H1 (cell line): Measurements from ENCODE around the gene NEURL4.

Source experiments
- BACH1 ChIP-seq: IDR thresholded peaks from 2 replicates; pipeline ENCODE4 v1.6.1; 2012; ENCODE audit warnings: low read length, improper control_type of control experiment
- CHD7 ChIP-seq: fragments of 300-600 bp; sonication (generic); IDR thresholded peaks from 2 replicates; pipeline ENCODE4 v1.7.1; 2012; ENCODE audit warnings: low read length, moderate library complexity, mild to moderate bottlenecking, inconsistent platforms; ENCODE audit not compliant: insufficient replicate concordance
- EGR1 ChIP-seq: IDR thresholded peaks from 2 replicates; pipeline ENCODE4 v1.6.1; 2011; ENCODE audit warnings: low read depth, low read length, borderline replicate concordance
- EZH2 ChIP-seq: fragments of 200-600 bp; sonication (generic); IDR thresholded peaks from 2 replicates; pipeline ENCODE4 v1.7.1; 2012; ENCODE audit warnings: low read depth, mild to moderate bottlenecking, moderate library complexity, low read length, inconsistent platforms; ENCODE audit not compliant: severe bottlenecking
- GABPA ChIP-seq: IDR thresholded peaks from 2 replicates; pipeline ENCODE4 v1.6.1; 2011; ENCODE audit warnings: mild to moderate bottlenecking, low read length, moderate library complexity, borderline replicate concordance; ENCODE audit not compliant: insufficient read depth
- HDAC2 ChIP-seq, 2 experiments: fragments of 300-600 bp in 1 of 2; sonication (generic) in 1 of 2; IDR thresholded peaks; 2 replicates each; pipeline ENCODE4 v1.6.1; 2011 to 2012; ENCODE audit warnings: low read depth in 2 of 2, low read length in 2 of 2, mild to moderate bottlenecking in 2 of 2, moderate library complexity in 2 of 2, borderline replicate concordance in 1 of 2, inconsistent platforms in 1 of 2
- JUN ChIP-seq: IDR thresholded peaks from 2 replicates; pipeline ENCODE4 v1.6.1; 2011; ENCODE audit warnings: low read depth, mild to moderate bottlenecking, improper control_type of control experiment, low read length
- POLR2A ChIP-seq, 2 experiments: IDR thresholded peaks; 1 replicate in 1 of 2; 2 replicates in 1 of 2; pipeline ENCODE4 v1.6.1; 2011; ENCODE audit warnings: low read depth in 2 of 2, low read length in 2 of 2, mild to moderate bottlenecking in 2 of 2; ENCODE audit errors: control extremely low read depth in 1 of 2
- RAD21 ChIP-seq, 2 experiments: IDR thresholded peaks in 1 of 2; conservative IDR thresholded peaks in 1 of 2; 2 replicates each; pipeline ENCODE4 v1.6.1; 2011; ENCODE audit warnings: low read depth in 2 of 2, low read length in 2 of 2, improper control_type of control experiment in 1 of 2, inconsistent platforms in 1 of 2, mild to moderate bottlenecking in 1 of 2, moderate library complexity in 1 of 2
- RFX5 ChIP-seq: IDR thresholded peaks from 2 replicates; pipeline ENCODE4 v1.6.1; 2011; ENCODE audit warnings: low read depth, low read length, improper control_type of control experiment, borderline replicate concordance
- TAF1 ChIP-seq: IDR thresholded peaks from 2 replicates; pipeline ENCODE4 v1.6.1; 2011; ENCODE audit warnings: mild to moderate bottlenecking, low read depth, low read length
- TF ChIP-seq, protein P1 (sequence below), 3 experiments: IDR thresholded peaks; 1 replicate in 2 of 3; 2 replicates in 1 of 3; pipeline versions ENCODE4 v1.5.1 to v1.6.1; 2011; ENCODE audit warnings: low read length in 3 of 3, mild to moderate bottlenecking in 3 of 3, inconsistent platforms in 2 of 3, low read depth in 1 of 3, moderate library complexity in 1 of 3; ENCODE audit not compliant: insufficient read depth in 1 of 3; ENCODE audit errors: control extremely low read depth in 1 of 3
- TF ChIP-seq, protein P2 (sequence below): IDR thresholded peaks from 2 replicates; pipeline ENCODE4 v1.6.1; 2011; ENCODE audit warnings: low read depth, mild to moderate bottlenecking, low read length; ENCODE audit not compliant: insufficient read depth

- TF ChIP-seq RAD21 (IDR thresholded peaks at IDR 0.05 in 1 of 2, conservative IDR thresholded peaks at IDR 0.05 in 1 of 2; ENCODE audit: low read depth in 2 of 2, low read length in 2 of 2) (no peak), RFX5 (no peak), TAF1 (no peak), CHD7 (no peak), POLR2A (IDR thresholded peaks at IDR 0.05; ENCODE audit: control extremely low read depth in 1 of 2, low read depth in 2 of 2, low read length in 2 of 2) (no peak), EZH2 (no peak), JUN (no peak), HDAC2 (IDR thresholded peaks at IDR 0.05; ENCODE audit: borderline replicate concordance in 1 of 2, low read depth in 2 of 2, low read length in 2 of 2) (no peak), EGR1 (no peak), GABPA (no peak), BACH1 (no peak)
- TF ChIP-seq, protein P1, sequence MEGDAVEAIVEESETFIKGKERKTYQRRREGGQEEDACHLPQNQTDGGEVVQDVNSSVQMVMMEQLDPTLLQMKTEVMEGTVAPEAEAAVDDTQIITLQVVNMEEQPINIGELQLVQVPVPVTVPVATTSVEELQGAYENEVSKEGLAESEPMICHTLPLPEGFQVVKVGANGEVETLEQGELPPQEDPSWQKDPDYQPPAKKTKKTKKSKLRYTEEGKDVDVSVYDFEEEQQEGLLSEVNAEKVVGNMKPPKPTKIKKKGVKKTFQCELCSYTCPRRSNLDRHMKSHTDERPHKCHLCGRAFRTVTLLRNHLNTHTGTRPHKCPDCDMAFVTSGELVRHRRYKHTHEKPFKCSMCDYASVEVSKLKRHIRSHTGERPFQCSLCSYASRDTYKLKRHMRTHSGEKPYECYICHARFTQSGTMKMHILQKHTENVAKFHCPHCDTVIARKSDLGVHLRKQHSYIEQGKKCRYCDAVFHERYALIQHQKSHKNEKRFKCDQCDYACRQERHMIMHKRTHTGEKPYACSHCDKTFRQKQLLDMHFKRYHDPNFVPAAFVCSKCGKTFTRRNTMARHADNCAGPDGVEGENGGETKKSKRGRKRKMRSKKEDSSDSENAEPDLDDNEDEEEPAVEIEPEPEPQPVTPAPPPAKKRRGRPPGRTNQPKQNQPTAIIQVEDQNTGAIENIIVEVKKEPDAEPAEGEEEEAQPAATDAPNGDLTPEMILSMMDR (IDR thresholded peaks at IDR 0.05; ENCODE audit: control extremely low read depth in 1 of 3, insufficient read depth in 1 of 3, low read depth in 1 of 3, low read length in 3 of 3): no peak
- TF ChIP-seq, protein P2, sequence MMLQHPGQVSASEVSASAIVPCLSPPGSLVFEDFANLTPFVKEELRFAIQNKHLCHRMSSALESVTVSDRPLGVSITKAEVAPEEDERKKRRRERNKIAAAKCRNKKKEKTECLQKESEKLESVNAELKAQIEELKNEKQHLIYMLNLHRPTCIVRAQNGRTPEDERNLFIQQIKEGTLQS: no peak
Measured at GRCh38 chr17:7334938-7335538, 5.9 kb upstream of the NEURL4 start.
